CD4-positive, alpha-beta T cell treated with Interleukin-4 for 1 hour (primary cell): ENCODE data around the gene PPP1R12A.
"Not testable (repeated sequence)": the region's sequence is repeated elsewhere in the genome, so short reads cannot be mapped to it uniquely, and the experiment has no call there.

ENCODE experiments used
- DNase-seq, 2 donors: peaks; one replicate each; pipeline ENCODE4 v3.0.0-alpha.2; 2020 to 2022

The PPP1R12A gene

GRCh38 chr12:79935021-79935623, at the start of gene PPP1R12A:
TSS of gene PPP1R12A (minus strand) at chr12:79935097. CDS start at chr12:79934931, 166 bp downstream.
- peak; percentile 95 for DNase-seq

DNA sequence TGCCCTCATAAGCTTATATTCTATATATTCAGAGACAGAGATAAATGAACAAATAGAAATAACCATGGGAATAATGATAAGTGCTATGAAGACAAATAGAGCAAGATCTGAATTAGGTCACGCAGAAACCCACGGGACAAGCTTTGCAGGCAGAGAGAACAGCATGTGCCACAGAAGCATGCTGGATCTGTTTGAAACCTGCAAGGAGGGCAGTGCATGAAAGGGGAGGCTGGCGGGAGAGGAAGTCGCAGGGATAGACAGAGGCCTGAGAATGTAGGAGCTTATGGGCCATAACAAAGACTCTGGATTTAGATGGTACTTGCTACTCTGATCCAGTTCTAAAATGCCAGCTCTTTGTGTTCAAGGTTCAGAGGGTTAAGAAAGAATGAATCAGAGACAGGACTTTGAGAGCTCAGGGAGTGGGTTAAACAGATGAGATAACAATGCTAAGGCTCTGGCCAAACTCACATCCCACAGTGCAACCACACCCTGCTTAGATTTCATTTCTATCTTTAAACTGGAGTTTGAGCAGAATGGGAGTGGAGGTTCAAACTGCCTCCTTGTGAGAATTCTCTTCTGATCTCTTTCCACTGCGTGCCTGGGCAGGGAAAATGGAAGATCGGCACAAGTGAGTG, 49.2 kb upstream of the PPP1R12A start:
- no peak for DNase-seq

- no peak for DNase-seq
Measured at GRCh38 chr12:79983492-79983891, 48.6 kb upstream of the PPP1R12A start.

DNA sequence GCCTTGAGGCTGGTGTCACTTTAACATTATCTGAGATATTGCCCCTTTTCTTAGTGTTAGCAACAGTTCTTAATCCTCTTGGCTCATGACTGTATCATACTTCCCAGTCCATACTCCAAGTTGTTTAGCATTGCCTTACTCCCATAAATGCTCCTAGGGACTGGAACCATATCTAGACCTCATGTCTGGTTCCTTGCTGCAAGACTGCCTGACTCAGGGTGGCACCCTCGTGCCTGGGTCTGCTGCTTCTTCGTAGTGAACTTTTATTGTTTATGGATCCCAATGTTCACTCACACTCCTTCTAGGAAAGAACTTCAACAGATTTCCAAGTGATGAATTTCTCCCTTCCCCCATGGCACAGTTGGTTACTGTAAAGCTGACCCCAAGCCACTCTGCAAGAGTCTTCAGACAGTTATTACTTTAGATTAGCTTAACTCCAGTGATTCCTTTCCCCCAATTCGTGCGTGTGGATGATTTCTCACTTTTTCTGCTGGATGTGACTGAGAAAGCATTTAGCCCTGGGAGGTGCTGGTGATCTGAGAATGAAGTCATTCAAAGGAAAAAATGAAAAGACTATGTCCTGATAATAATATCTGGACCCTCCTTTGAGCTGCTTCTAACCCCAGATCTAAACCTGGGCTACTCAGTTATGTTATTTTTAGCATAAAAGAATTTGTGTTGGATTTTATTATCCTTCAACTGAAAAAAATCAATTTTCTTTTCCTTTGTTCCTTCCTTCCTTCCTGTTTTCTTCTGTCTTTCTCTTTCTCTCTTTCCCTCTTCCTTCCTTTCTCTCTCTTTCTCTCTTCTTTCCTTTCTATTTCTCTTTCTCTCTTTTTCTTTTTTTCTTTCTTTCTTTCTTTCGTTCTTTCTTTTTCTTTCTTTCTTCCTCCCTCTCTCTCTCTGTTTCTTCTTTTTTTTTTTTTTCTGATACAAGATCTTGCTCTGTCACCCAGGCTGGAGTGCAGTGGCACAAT, 47.5 kb upstream of the PPP1R12A start:
- no peak for DNase-seq

DNA sequence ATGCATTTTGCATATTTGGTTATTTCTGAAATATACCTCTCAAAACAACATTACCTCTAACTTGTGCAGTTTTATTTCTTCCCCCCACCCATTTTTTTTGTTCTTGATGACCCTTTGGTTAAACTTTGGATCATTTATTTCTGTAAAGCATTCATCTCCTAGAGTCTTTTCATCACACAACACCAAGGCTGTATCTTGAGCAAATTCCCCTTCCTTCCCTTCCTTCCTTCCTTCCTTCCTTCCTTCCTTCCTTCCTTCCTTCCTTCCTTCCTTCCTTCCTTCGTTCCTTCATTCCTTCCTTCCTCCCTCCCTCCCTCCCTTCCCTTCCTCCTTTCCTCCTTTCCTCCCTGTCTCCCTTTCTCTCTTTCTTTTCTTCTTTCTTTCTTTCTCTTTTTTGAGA, 43.8 kb upstream of the PPP1R12A start:
- no peak for DNase-seq

- not testable (repeated sequence) for DNase-seq
Measured at GRCh38 chr12:79977856-79978460, 43.1 kb upstream of the PPP1R12A start.

- no peak for DNase-seq
Measured at GRCh38 chr12:79975143-79975542, 40.2 kb upstream of the PPP1R12A start.

DNA sequence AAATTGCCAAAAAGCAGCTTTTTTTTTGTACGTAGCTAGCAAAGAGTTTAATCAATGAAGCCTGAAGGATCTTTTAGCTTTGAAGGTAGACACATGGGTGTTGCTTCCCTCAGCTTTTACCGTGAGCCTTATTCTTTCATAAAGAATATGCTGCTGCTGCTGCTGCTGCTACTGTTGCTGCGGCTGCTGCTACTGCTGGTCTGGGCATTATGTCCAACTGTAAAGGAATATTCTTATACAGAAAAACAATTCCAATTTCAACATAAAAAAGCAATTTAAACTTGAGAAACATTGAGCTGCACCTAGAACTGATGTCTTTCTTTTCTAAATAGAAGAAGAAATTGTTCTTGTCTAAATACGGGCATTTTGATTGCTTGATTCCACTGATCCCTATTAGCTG, 38.9 kb upstream of the PPP1R12A start:
- DNase-seq, result no peak

GRCh38 chr12:79964100-79964627, 29.3 kb upstream of the PPP1R12A start:
- DNase-seq, result no peak

- DNase-seq, result no peak
Measured at GRCh38 chr12:79961411-79961810, 26.5 kb upstream of the PPP1R12A start.

GRCh38 chr12:79959484-79959883, 24.6 kb upstream of the PPP1R12A start:
- DNase-seq, result no peak

DNA sequence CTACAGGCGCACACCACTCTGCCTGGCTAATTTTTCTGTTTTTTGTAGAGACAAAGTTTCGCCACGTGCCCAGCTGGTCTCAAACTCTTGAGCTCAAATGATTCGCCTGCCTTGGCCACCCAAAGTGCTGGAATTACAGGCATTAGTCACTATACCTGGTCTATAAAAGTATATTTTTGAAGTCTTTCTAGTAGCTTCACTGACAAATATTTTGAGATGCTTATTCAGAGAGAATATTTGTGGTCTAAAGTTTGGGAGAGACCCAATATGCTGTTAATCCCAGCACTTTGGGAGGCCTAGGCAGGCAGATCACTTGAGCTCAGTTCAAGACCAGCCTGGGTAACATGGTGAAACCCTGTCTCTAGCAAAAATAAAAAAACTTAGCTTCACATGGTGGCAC, 22.0 kb upstream of the PPP1R12A start:
- DNase-seq, result no peak

DNA sequence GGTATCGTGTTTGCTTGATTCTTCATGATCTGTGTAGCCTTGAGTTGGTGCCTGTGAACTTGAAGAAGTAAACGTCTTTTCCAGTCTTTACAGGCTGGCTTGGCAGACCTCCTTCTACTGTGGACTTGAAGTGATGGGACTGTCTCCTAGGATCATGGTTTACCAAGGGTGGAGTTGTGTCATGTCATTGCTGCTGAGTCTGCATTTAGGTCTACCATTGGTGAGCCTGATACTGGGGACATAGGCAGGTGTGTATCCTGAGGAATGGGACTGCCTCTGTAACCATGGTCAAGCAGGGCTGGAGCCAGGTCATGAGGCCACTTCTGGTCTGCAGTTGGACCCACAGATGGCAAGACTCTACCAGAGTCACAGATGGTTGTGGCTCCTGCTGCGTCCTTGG, 20.7 kb upstream of the PPP1R12A start:
- no peak for DNase-seq

- DNase-seq, result no peak
Measured at GRCh38 chr12:79954037-79954610, 19.2 kb upstream of the PPP1R12A start.

DNA sequence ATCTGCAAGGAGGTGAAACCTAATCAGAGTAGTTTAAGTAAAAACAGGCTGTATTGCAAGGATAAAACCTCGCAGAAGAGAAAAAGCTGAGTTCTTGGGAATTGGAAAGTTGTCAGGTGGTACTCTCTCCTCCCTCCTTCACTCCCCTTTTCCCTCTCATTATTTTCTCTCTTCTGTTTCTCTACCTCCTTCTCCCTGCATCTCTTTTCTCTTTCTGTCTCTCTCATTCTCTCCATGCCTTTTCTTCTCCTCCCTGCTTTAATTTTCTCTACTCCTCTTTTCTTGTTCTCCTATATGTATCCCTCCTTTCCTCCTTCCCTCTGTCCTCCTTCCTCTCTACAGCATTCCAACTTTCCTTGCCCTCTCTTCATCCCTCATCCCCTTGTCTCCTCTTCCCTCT, 14.2 kb upstream of the PPP1R12A start:
- DNase-seq, result no peak

DNA sequence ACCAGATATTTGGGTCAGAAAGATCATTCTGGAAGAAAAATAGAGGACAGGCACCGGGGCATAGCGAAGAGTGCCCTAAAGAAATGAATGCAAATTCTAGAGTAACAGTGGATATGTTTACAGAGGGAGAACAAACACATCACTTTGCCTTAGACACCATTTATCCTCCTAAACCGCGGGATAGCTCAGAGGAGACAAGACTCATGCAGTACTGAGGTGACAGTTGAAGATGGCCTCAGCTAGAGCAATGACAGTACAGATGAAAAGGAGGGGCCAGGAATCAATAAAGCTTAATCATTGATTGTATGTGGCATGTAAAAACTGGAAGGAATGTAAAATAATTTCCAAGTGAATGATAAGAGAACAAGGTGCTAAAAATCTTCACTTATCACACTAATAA, 10.5 kb upstream of the PPP1R12A start:
- no peak for DNase-seq

DNA sequence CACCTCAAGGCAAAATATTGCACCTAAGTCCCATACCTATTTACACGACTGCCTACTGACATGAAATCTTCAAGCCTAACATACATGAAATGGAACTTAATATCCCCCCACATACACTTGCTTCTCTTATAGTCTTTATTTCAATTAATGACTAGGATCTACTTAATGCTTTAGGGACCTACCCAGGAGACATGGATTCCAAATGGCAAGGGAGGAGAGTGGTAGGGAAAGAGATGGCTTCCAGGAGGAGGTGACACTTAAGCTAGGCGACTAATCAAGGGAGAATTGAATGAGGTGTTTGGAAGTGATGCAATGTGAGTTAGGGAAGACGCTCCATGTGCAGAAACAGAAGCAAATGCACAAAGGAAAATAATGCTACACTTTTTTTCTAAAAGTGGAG, 9.7 kb upstream of the PPP1R12A start:
- DNase-seq, result no peak

- DNase-seq, result not testable (repeated sequence)
Measured at GRCh38 chr12:79942846-79943245, 7.9 kb upstream of the PPP1R12A start.

GRCh38 chr12:79939728-79940310, 4.9 kb upstream of the PPP1R12A start:
- no peak for DNase-seq

DNA sequence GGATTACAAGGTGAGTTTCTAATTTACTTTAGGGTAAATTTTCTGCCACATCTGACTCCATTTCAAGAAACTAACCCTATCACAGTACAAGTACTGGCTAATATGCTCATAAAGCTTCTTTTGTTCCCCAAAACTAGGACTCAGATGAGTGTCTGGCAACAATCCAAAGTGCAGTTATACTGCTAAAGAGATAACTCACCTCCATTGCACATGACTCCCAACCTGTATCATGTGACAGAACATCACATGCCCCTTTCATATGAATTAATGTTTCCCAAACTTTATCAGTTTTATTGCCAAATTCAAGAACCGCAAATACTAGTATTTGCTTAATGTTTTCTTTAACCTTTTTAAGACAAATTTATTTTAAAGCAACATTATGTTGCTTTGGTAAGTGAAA, 3.9 kb upstream of the PPP1R12A start:
- no peak for DNase-seq

DNA sequence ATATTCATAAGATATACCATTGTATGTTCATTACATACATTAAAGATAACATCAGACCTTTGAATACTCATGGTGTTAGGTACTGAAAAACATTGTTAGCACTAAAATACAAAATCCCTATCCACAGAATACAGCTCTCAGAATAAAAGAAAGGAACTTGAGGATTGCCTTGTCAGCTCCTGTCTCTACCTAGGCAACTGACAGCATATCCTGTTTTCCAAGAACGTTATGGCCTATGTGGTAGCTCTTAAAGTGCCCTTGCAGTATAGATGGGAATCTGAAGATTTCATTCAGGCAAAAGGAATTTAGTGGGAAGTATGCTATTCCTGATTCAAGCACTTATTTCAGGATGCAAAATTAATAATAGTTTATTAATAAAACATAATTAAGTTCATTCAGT, 1.8 kb upstream of the PPP1R12A start:
- no peak for DNase-seq

DNA sequence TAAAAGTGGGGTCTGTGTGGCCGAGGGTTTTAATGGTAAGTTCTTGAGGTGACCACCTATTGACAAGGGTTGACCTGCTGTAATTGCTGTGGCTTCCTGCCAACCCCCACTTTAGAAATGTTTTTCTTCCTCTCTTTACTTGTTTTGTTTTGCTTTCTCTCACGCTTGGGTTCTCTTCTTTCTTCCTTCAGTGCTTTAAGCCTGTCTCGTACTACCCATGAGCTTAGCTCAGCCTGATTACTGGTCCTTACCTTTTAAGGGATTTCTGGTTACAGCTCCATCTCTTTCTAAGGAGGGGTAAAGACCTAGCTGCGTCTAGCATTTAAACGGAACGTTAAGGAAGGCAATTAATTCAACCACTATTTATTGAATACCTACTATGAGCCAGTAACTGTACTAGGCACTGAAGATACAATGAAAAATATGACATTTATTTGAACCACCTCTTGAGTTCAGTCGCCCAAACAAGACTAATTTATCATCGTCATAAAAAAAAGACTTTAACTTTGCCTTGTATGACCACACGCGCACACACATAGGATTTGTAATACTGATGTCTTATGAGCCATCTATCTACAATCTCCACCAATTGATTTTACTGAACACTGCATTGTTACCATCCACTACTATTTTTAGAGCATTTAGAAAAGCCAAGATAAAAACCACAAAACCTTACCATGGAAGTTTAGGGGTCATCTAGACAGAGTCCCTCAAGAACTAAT, 888 bp upstream of the PPP1R12A start:
- no peak for DNase-seq
